HepG2 (cell line): ENCODE data around the gene ISG20L2. TPM values are rescaled to one million over a fixed set of nuclear protein-coding genes. Genes with fewer than 3 reads are reported as not detected.

Source experiments
- CBFB ChIP-seq: sonication (generic); formaldehyde crosslinking; IDR thresholded peaks from 2 replicates; pipeline ENCODE4 v1.4.0; 2020; ENCODE audit warnings: missing genetic modification reagents
- EED ChIP-seq: sonication (generic); formaldehyde crosslinking; IDR thresholded peaks from 2 replicates; pipeline ENCODE4 v1.5.0; 2020; ENCODE audit warnings: mild to moderate bottlenecking, missing genetic modification reagents
- EHMT2 ChIP-seq: fragments of 200-600 bp; sonication (generic); IDR thresholded peaks from 2 replicates; pipeline ENCODE4 v1.7.0; 2017; ENCODE audit warnings: antibody characterized with exemption, low read depth, low read length, borderline replicate concordance
- FOXM1 ChIP-seq: sonication (generic); formaldehyde crosslinking; IDR thresholded peaks from 2 replicates; pipeline ENCODE4 v1.5.0; 2020; ENCODE audit warnings: missing genetic modification reagents
- JDP2 ChIP-seq: sonication (generic); formaldehyde crosslinking; IDR thresholded peaks from 2 replicates; pipeline ENCODE4 v1.8.1; 2022; ENCODE audit warnings: missing genetic modification reagents, borderline replicate concordance
- LRRFIP1 ChIP-seq: sonication (generic); formaldehyde crosslinking; conservative IDR thresholded peaks from 2 replicates; pipeline ENCODE4 v1.4.0; 2020; ENCODE audit warnings: missing genetic modification reagents
- MED1 ChIP-seq: sonication (generic); formaldehyde crosslinking; IDR thresholded peaks from 2 replicates; pipeline ENCODE4 v1.4.0; 2020; ENCODE audit warnings: missing genetic modification reagents
- SIX4 ChIP-seq: sonication (generic); formaldehyde crosslinking; IDR thresholded peaks from 2 replicates; pipeline ENCODE4 v1.4.0; 2020; ENCODE audit warnings: missing genetic modification reagents
- ZBTB3 ChIP-seq: sonication (generic); formaldehyde crosslinking; IDR thresholded peaks from 2 replicates; pipeline ENCODE4 v1.4.0; 2020; ENCODE audit warnings: low read depth, mild to moderate bottlenecking, moderate library complexity, missing genetic modification reagents, borderline replicate concordance
- ZBTB7A ChIP-seq: sonication (generic); formaldehyde crosslinking; IDR thresholded peaks from 2 replicates; pipeline ENCODE4 v1.8.0; 2022; ENCODE audit warnings: mild to moderate bottlenecking, missing genetic modification reagents
- ZNF12 ChIP-seq: sonication (generic); formaldehyde crosslinking; IDR thresholded peaks from 2 replicates; pipeline ENCODE4 v1.5.0; 2020; ENCODE audit warnings: missing genetic modification reagents
- ZNF224 ChIP-seq: sonication (generic); formaldehyde crosslinking; IDR thresholded peaks from 2 replicates; pipeline ENCODE4 v1.5.0; 2020; ENCODE audit warnings: mild to moderate bottlenecking, missing genetic modification reagents
- ZNF468 ChIP-seq: sonication (generic); formaldehyde crosslinking; IDR thresholded peaks from 2 replicates; pipeline ENCODE4 v1.8.0; 2022; ENCODE audit warnings: mild to moderate bottlenecking, moderate library complexity, missing genetic modification reagents
- polyA plus RNA-seq, 8 experiments: library from polyadenylated mRNA; depleted of rRNA in 3 of 8; stranded (reverse) in 7 of 8; unstranded in 1 of 8; fragments of >200 nt; fragmentation: Illumina TruSeq in 4 of 8; extraction: Trizol in 4 of 8; gene quantifications; 2 replicates each; pipeline versions ENCODE4 v1.2.1 to v1.2.3, GENCODE V29; 2011 to 2016; ENCODE audit warnings: low read depth in 4 of 8, missing spikeins in 1 of 8, mixed read lengths in 1 of 8; ENCODE audit not compliant: insufficient read depth in 1 of 8
- total RNA-seq, 5 experiments: library from RNA; depleted of rRNA; stranded (reverse); fragments of >200 nt; fragmentation: Illumina TruSeq; extraction: Trizol; gene quantifications; 2 replicates each; pipeline ENCODE4 v1.2.3, GENCODE V29; 2016; ENCODE audit warnings: low read depth in 1 of 5
- TF ChIP-seq, protein P1 (sequence below): sonication (generic); formaldehyde crosslinking; IDR thresholded peaks from 2 replicates; pipeline ENCODE4 v1.9.0; 2021; ENCODE audit warnings: mild to moderate bottlenecking, missing genetic modification reagents
- TF ChIP-seq, protein P2 (sequence below): sonication (generic); formaldehyde crosslinking; IDR thresholded peaks from 2 replicates; pipeline ENCODE4 v1.4.0; 2020; ENCODE audit warnings: missing genetic modification reagents

ISG20L2 gene
- total and polyA plus RNA-seq, 2 of the 13 experiments (the other 11 are each of a cell fraction or from before 2014, with no cell fraction given) = 19.8 to 21.3 TPM

DNA sequence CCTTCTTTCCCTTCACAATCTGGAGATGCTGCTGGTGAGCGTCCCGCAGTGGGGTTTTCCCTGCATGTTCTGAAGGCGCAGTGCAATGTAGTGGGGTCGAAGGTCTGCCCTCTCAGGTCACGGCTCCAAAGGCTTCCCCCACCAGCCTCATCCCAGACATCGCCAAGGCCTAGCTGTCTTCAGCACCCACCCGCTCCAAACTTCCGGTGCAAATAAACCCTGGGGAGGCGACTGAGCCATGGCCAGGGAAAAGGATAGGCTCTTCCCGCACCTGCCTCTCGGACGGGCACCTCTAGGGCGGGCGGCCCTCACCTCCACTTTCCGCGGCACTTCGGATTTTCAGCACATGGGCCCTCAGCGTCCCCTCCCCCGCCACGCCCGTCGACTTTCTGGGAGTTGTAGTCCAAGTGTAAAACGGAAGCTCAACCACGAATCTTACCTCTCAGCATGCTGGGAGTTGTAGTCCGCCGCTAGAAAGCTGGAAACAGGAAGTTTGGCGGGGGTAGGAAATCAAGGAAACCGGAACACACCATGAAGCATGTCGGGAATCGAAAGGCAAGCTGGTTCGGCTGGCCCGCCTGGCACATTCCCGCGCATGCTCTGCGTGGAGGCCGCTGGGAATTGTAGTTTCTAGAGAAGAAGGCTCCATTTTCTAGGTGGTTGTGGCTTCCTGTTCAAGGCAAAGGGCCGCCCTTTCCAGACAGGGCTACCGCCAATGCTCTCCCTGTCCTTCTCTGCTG lies 12.3 kb upstream of the ISG20L2 start, which contains the start of gene MRPL24 (continued):
- TF ChIP-seq JDP2 (CRISPR knock-in tag) (no peak), EED (CRISPR knock-in tag) (peak; percentile 82; the same call in 1 of the 2 replicates), ZNF12 (CRISPR knock-in tag) (no peak; the same call in 1 of the 2 replicates), SIX4 (CRISPR knock-in tag) (0 out of 2 replicates have a peak, but pooled peaks have one; percentile 61), ZBTB3 (CRISPR knock-in tag) (peak; percentile 77; the same call in 1 of the 2 replicates), ZNF224 (CRISPR knock-in tag) (peak; percentile 41; the same call in 1 of the 2 replicates), ZNF468 (CRISPR knock-in tag) (no peak), CBFB (CRISPR knock-in tag) (peak; percentile 38; the same call in 1 of the 2 replicates), MED1 (peak; percentile 67), LRRFIP1 (CRISPR knock-in tag) (no peak), EHMT2 (no peak), ZBTB7A (peak; percentile 32; the same call in 1 of the 2 replicates), FOXM1 (CRISPR knock-in tag) (no peak)
- TF ChIP-seq, protein P1, sequence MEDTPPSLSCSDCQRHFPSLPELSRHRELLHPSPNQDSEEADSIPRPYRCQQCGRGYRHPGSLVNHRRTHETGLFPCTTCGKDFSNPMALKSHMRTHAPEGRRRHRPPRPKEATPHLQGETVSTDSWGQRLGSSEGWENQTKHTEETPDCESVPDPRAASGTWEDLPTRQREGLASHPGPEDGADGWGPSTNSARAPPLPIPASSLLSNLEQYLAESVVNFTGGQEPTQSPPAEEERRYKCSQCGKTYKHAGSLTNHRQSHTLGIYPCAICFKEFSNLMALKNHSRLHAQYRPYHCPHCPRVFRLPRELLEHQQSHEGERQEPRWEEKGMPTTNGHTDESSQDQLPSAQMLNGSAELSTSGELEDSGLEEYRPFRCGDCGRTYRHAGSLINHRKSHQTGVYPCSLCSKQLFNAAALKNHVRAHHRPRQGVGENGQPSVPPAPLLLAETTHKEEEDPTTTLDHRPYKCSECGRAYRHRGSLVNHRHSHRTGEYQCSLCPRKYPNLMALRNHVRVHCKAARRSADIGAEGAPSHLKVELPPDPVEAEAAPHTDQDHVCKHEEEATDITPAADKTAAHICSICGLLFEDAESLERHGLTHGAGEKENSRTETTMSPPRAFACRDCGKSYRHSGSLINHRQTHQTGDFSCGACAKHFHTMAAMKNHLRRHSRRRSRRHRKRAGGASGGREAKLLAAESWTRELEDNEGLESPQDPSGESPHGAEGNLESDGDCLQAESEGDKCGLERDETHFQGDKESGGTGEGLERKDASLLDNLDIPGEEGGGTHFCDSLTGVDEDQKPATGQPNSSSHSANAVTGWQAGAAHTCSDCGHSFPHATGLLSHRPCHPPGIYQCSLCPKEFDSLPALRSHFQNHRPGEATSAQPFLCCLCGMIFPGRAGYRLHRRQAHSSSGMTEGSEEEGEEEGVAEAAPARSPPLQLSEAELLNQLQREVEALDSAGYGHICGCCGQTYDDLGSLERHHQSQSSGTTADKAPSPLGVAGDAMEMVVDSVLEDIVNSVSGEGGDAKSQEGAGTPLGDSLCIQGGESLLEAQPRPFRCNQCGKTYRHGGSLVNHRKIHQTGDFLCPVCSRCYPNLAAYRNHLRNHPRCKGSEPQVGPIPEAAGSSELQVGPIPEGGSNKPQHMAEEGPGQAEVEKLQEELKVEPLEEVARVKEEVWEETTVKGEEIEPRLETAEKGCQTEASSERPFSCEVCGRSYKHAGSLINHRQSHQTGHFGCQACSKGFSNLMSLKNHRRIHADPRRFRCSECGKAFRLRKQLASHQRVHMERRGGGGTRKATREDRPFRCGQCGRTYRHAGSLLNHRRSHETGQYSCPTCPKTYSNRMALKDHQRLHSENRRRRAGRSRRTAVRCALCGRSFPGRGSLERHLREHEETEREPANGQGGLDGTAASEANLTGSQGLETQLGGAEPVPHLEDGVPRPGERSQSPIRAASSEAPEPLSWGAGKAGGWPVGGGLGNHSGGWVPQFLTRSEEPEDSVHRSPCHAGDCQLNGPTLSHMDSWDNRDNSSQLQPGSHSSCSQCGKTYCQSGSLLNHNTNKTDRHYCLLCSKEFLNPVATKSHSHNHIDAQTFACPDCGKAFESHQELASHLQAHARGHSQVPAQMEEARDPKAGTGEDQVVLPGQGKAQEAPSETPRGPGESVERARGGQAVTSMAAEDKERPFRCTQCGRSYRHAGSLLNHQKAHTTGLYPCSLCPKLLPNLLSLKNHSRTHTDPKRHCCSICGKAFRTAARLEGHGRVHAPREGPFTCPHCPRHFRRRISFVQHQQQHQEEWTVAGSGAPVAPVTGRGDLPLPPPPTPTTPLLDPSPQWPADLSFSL (CRISPR knock-in tag) = no peak
- TF ChIP-seq, protein P2, sequence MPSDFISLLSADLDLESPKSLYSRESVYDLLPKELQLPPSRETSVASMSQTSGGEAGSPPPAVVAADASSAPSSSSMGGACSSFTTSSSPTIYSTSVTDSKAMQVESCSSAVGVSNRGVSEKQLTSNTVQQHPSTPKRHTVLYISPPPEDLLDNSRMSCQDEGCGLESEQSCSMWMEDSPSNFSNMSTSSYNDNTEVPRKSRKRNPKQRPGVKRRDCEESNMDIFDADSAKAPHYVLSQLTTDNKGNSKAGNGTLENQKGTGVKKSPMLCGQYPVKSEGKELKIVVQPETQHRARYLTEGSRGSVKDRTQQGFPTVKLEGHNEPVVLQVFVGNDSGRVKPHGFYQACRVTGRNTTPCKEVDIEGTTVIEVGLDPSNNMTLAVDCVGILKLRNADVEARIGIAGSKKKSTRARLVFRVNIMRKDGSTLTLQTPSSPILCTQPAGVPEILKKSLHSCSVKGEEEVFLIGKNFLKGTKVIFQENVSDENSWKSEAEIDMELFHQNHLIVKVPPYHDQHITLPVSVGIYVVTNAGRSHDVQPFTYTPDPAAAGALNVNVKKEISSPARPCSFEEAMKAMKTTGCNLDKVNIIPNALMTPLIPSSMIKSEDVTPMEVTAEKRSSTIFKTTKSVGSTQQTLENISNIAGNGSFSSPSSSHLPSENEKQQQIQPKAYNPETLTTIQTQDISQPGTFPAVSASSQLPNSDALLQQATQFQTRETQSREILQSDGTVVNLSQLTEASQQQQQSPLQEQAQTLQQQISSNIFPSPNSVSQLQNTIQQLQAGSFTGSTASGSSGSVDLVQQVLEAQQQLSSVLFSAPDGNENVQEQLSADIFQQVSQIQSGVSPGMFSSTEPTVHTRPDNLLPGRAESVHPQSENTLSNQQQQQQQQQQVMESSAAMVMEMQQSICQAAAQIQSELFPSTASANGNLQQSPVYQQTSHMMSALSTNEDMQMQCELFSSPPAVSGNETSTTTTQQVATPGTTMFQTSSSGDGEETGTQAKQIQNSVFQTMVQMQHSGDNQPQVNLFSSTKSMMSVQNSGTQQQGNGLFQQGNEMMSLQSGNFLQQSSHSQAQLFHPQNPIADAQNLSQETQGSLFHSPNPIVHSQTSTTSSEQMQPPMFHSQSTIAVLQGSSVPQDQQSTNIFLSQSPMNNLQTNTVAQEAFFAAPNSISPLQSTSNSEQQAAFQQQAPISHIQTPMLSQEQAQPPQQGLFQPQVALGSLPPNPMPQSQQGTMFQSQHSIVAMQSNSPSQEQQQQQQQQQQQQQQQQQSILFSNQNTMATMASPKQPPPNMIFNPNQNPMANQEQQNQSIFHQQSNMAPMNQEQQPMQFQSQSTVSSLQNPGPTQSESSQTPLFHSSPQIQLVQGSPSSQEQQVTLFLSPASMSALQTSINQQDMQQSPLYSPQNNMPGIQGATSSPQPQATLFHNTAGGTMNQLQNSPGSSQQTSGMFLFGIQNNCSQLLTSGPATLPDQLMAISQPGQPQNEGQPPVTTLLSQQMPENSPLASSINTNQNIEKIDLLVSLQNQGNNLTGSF (CRISPR knock-in tag) = 0 out of 2 replicates have a peak, but pooled peaks have one; percentile 14
